ENCODE results near the gene MIPEP.

Gene MIPEP

GRCh38 chr13:23842406-23842805 lies 46.8 kb downstream of the MIPEP start:
- no peak overlapping the region for H3K4me3 ChIP-seq (ENCODE audit: low read length)
- no peak for DNase-seq (ENCODE audit: low read depth)
- no peak for TF ChIP-seq CTCF (conservative IDR thresholded peaks at IDR 0.05; ENCODE audit: low read depth, low read length)

- no peak for DNase-seq (ENCODE audit: low read depth)
- TF ChIP-seq CTCF (conservative IDR thresholded peaks at IDR 0.05; ENCODE audit: low read depth, low read length) = no peak
- H3K4me3 ChIP-seq (ENCODE audit: low read length) = no peak overlapping the region
Observed at GRCh38 chr13:23833733-23834611, 55.2 kb downstream of the MIPEP start.

- TF ChIP-seq CTCF (conservative IDR thresholded peaks at IDR 0.05; ENCODE audit: low read depth, low read length) = no peak
- no peak for DNase-seq (ENCODE audit: low read depth)
- H3K4me3 ChIP-seq (ENCODE audit: low read length) = no peak overlapping the region
Observed at GRCh38 chr13:23828866-23829265, 60.3 kb downstream of the MIPEP start.

- DNase-seq (ENCODE audit: low read depth) = no peak
- H3K4me3 ChIP-seq (ENCODE audit: low read length) = no peak overlapping the region
- no peak for TF ChIP-seq CTCF (conservative IDR thresholded peaks at IDR 0.05; ENCODE audit: low read depth, low read length)
Observed at GRCh38 chr13:23828086-23828485, 61.1 kb downstream of the MIPEP start.

- no peak for TF ChIP-seq CTCF (conservative IDR thresholded peaks at IDR 0.05; ENCODE audit: low read depth, low read length)
- no peak for DNase-seq (ENCODE audit: low read depth)
- H3K4me3 ChIP-seq (ENCODE audit: low read length) = no peak overlapping the region
Observed at GRCh38 chr13:23825179-23825578, 64.0 kb downstream of the MIPEP start.

- no peak overlapping the region for H3K4me3 ChIP-seq (ENCODE audit: low read length)
- TF ChIP-seq CTCF (conservative IDR thresholded peaks at IDR 0.05; ENCODE audit: low read depth, low read length) = no peak
- DNase-seq (ENCODE audit: low read depth) = no peak
Observed at GRCh38 chr13:23824371-23824770, 64.8 kb downstream of the MIPEP start.

GRCh38 chr13:23822252-23822824 lies 66.9 kb downstream of the MIPEP start:
- no peak for DNase-seq (ENCODE audit: low read depth)
- no peak overlapping the region for H3K4me3 ChIP-seq (ENCODE audit: low read length)
- TF ChIP-seq CTCF (conservative IDR thresholded peaks at IDR 0.05; ENCODE audit: low read depth, low read length) = no peak
